Liver (tissue), 9 donors: ENCODE measurements around the gene LSM5. TPM values are rescaled to one million over a fixed set of nuclear protein-coding genes. Genes with fewer than 3 reads are reported as not detected.

Experiments used
- DNase-seq: peaks from one replicate; pipeline ENCODE4 v3.0.0-alpha.2; 2017; ENCODE audit warnings: low spot score
- H3K27ac ChIP-seq, 2 donors: one replicate each; pipeline ENCODE4 v1.7.0; 2013; ENCODE audit warnings: inconsistent platforms in 2 of 2, low read length in 2 of 2, control low read depth in 1 of 2, low read depth in 1 of 2, mild to moderate bottlenecking in 1 of 2
- H3K27me3 ChIP-seq, 4 donors: one replicate each; pipeline versions ENCODE4 v1.6.1 to v1.7.0; 2013; ENCODE audit warnings: low read length in 3 of 4, inconsistent platforms in 1 of 4, mild to moderate bottlenecking in 1 of 4, moderate library complexity in 1 of 4; ENCODE audit not compliant: control insufficient read depth in 4 of 4, insufficient read depth in 4 of 4
- H3K36me3 ChIP-seq, 4 donors: one replicate each; pipeline versions ENCODE4 v1.6.1 to v1.7.0; 2013; ENCODE audit warnings: low read length in 3 of 4, mild to moderate bottlenecking in 3 of 4, low read depth in 1 of 4, moderate library complexity in 1 of 4; ENCODE audit not compliant: control insufficient read depth in 4 of 4, insufficient read depth in 3 of 4
- H3K4me1 ChIP-seq, 4 donors: one replicate each; pipeline versions ENCODE4 v1.6.1 to v1.7.0; 2013; ENCODE audit warnings: low read length in 3 of 4, mild to moderate bottlenecking in 3 of 4, moderate library complexity in 1 of 4; ENCODE audit not compliant: control insufficient read depth in 4 of 4, insufficient read depth in 4 of 4
- H3K4me3 ChIP-seq, 3 donors: one replicate each; pipeline versions ENCODE4 v1.6.1 to v1.7.0; 2013; ENCODE audit warnings: low read length in 3 of 3, control low read depth in 1 of 3, low read depth in 1 of 3, mild to moderate bottlenecking in 1 of 3
- H3K9ac ChIP-seq, 2 donors: one replicate each; pipeline ENCODE4 v1.7.0; 2013; ENCODE audit warnings: low read length in 2 of 2, mild to moderate bottlenecking in 2 of 2, moderate library complexity in 2 of 2, control low read depth in 1 of 2, low read depth in 1 of 2
- H3K9me3 ChIP-seq, 4 donors: one replicate each; pipeline versions ENCODE4 v1.6.1 to v1.7.0; 2013; ENCODE audit warnings: low read length in 3 of 4; ENCODE audit not compliant: control insufficient read depth in 4 of 4
- ATF3 ChIP-seq: IDR thresholded peaks from 2 replicates; pipeline ENCODE4 v1.6.1; 2016; ENCODE audit warnings: antibody characterized with exemption
- CTCF ChIP-seq: fragments of 150-350 bp; IDR thresholded peaks from 2 replicates; pipeline ENCODE4 v1.5.1; 2017; ENCODE audit warnings: improper control_type of control experiment, low read depth, low read length; ENCODE audit not compliant: missing input control
- EGR1 ChIP-seq, 2 donors: IDR thresholded peaks; 2 replicates each; pipeline ENCODE4 v1.6.1; 2016 to 2018; ENCODE audit warnings: antibody characterized with exemption in 2 of 2, low read depth in 2 of 2
- FOXA1 ChIP-seq: IDR thresholded peaks from 2 replicates; pipeline ENCODE4 v1.6.1; 2016; ENCODE audit warnings: antibody characterized with exemption
- FOXA2 ChIP-seq: IDR thresholded peaks from 2 replicates; pipeline ENCODE4 v1.6.1; 2016; ENCODE audit warnings: antibody characterized with exemption
- HNF4A ChIP-seq, 2 donors: conservative IDR thresholded peaks; 2 replicates each; pipeline ENCODE4 v1.6.1; 2016; ENCODE audit warnings: antibody characterized with exemption in 2 of 2, mild to moderate bottlenecking in 2 of 2
- HNF4G ChIP-seq: IDR thresholded peaks from 2 replicates; pipeline ENCODE4 v1.6.1; 2016; ENCODE audit warnings: antibody characterized with exemption
- JUND ChIP-seq, 2 donors: IDR thresholded peaks; 2 replicates each; pipeline ENCODE4 v1.6.1; 2016; ENCODE audit warnings: antibody characterized with exemption in 2 of 2
- MAX ChIP-seq: IDR thresholded peaks from 2 replicates; pipeline ENCODE4 v1.6.1; 2016; ENCODE audit warnings: antibody characterized with exemption
- NR2F2 ChIP-seq: IDR thresholded peaks from 2 replicates; pipeline ENCODE4 v1.6.1; 2016; ENCODE audit warnings: antibody characterized with exemption
- RAD21 ChIP-seq, 2 donors: IDR thresholded peaks; 2 replicates each; pipeline ENCODE4 v1.6.1; 2016; ENCODE audit warnings: antibody characterized with exemption in 2 of 2, mild to moderate bottlenecking in 2 of 2
- RXRA ChIP-seq, 2 donors: IDR thresholded peaks; 2 replicates each; pipeline ENCODE4 v1.6.1; 2017 to 2018; ENCODE audit warnings: antibody characterized with exemption in 2 of 2, mild to moderate bottlenecking in 1 of 2
- SP1 ChIP-seq: IDR thresholded peaks from 2 replicates; pipeline ENCODE4 v1.6.1; 2018; ENCODE audit warnings: antibody characterized with exemption, mild to moderate bottlenecking
- TAF1 ChIP-seq: conservative IDR thresholded peaks from 2 replicates; pipeline ENCODE4 v1.6.1; 2016; ENCODE audit warnings: antibody characterized with exemption, mild to moderate bottlenecking
- YY1 ChIP-seq: IDR thresholded peaks from 2 replicates; pipeline ENCODE4 v1.6.1; 2016; ENCODE audit warnings: antibody characterized with exemption, mild to moderate bottlenecking
- WGBS: extraction: QIAGEN DNeasy Blood & Tissue Kit; methylation state at CpG from one replicate; pipeline ENCODE4 v1.1.7; 2013; 5-methylcytosine and 5-hydroxymethylcytosine counted together
- polyA plus RNA-seq, 2 donors: library from polyadenylated mRNA; stranded (reverse) in 1 of 2; unstranded in 1 of 2; fragments of 200-250 nt in 1 of 2; fragments of >200 nt in 1 of 2; fragmentation: Nextera tagmentation in 1 of 2; extraction: Ambion mirVana in 1 of 2; gene quantifications; one replicate each; pipeline versions ENCODE4 v1.2.1 to v1.2.3, GENCODE V29; 2013 to 2015
- total RNA-seq, 2 donors: library from RNA; depleted of rRNA; stranded (reverse); fragments of >200 nt; gene quantifications; one replicate each; pipeline ENCODE4 v1.2.3, GENCODE V29; 2014
- donor health status: healthy.
- donor health status: healthy.
- donor health status: healthy.
- donor health status: healthy.
- donor health status: healthy.

LSM5 gene
- total and polyA plus RNA-seq, 4 donors = 6.0 to 74.1 (median 25.8) TPM

- Histone ChIP-seq H3K27ac (no peak overlapping the region), H3K4me3 (no peak overlapping the region), H3K9ac (no peak overlapping the region), H3K9me3 (peaks cover 0 to 4% (median 0%) of the 10 kb centered on the region in 4 donors), H3K4me1 (no peaks in the 10 kb centered on the region), H3K36me3 (no peaks in the 10 kb centered on the region), H3K27me3 (no peaks in the 10 kb centered on the region)
- no peak for TF ChIP-seq YY1
- no peak for TF ChIP-seq HNF4G
- no peak for TF ChIP-seq RAD21 (IDR thresholded peaks at IDR 0.05)
- no peak for TF ChIP-seq EGR1 (IDR thresholded peaks at IDR 0.05; ENCODE audit: low read depth in 2 of 2)
- TF ChIP-seq NR2F2 = no peak
- no peak for TF ChIP-seq TAF1
- TF ChIP-seq CTCF = no peak
- no peak for TF ChIP-seq HNF4A (conservative IDR thresholded peaks at IDR 0.05)
- TF ChIP-seq JUND (IDR thresholded peaks at IDR 0.05) = no peak
- no peak for TF ChIP-seq SP1
- no peak for TF ChIP-seq RXRA (IDR thresholded peaks at IDR 0.05)
- 71% methylated on average over 8 of the region's 8 CpGs for WGBS
- no peak for DNase-seq
These were observed 36.7 kb downstream of the LSM5 start for GRCh38 chr7:32453341-32454011.

- H3K9me3 ChIP-seq = peaks cover 0 to 7% (median 2%) of the 10 kb centered on the region in 4 donors
- 70% methylated on average over 2 of the region's 2 CpGs for WGBS
- H3K9ac ChIP-seq = no peak overlapping the region
- H3K27ac ChIP-seq = no peak overlapping the region
- H3K36me3 ChIP-seq = no peaks in the 10 kb centered on the region
- DNase-seq = no peak
- no peak overlapping the region for H3K4me3 ChIP-seq
- no peaks in the 10 kb centered on the region for H3K27me3 ChIP-seq
- no peak for TF ChIP-seq ATF3
- TF ChIP-seq MAX = no peak
- TF ChIP-seq FOXA2 = no peak
- no peak for TF ChIP-seq FOXA1
- no peak for TF ChIP-seq YY1
- no peak for TF ChIP-seq RXRA (IDR thresholded peaks at IDR 0.05)
- no peak for TF ChIP-seq JUND (IDR thresholded peaks at IDR 0.05)
- TF ChIP-seq CTCF = no peak
- TF ChIP-seq SP1 = no peak
- no peak for TF ChIP-seq HNF4A (conservative IDR thresholded peaks at IDR 0.05)
- no peak for TF ChIP-seq TAF1
- no peak for TF ChIP-seq RAD21 (IDR thresholded peaks at IDR 0.05)
- no peak for TF ChIP-seq HNF4G
- no peak for TF ChIP-seq NR2F2
- no peak for TF ChIP-seq EGR1 (IDR thresholded peaks at IDR 0.05; ENCODE audit: low read depth in 2 of 2)
- no peaks in the 10 kb centered on the region for H3K4me1 ChIP-seq
These were observed 43.0 kb downstream of the LSM5 start for GRCh38 chr7:32447218-32447617.
